Choroid plexus epithelial cell (primary cell): ENCODE results near the gene CTSE.
A peak's percentile ranks its signal among the peaks of the same experiment; 100 is the strongest.

Source experiments
- DNase-seq: peaks from one replicate; pipeline ENCODE4 v3.0.0-alpha.2; 2010; ENCODE audit warnings: low read depth
- H3K4me3 ChIP-seq: 2 replicates; pipeline ENCODE4 v1.5.1; 2011; ENCODE audit warnings: low read depth, mild to moderate bottlenecking, control low read depth, low read length, moderate library complexity
- TF ChIP-seq, protein P1 (sequence below): conservative IDR thresholded peaks from 2 replicates; pipeline ENCODE4 v1.5.1; 2011; ENCODE audit warnings: low read depth, mild to moderate bottlenecking, control low read depth, inconsistent platforms, low read length, moderate library complexity

CTSE gene

DNA sequence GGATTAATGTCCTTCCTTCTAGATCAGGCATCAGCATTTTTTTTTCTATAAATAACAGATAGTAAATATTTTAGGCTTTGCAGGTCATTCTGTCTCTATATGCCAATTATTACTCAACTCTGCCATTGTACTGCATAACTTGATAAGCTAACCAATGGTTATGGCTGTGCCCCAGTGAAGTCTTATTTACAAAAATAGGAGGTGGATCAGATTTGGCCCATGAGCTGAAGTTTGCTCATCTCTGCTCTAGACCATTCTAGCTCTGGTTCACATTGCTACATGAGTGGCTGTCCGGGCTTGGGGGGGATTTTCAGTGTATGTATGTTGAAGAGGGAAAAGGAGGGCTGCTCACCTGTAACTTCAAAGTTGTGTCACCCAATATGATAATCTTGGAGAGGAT lies 30.6 kb downstream of the CTSE start:
- no peak for DNase-seq
- TF ChIP-seq, protein P1, sequence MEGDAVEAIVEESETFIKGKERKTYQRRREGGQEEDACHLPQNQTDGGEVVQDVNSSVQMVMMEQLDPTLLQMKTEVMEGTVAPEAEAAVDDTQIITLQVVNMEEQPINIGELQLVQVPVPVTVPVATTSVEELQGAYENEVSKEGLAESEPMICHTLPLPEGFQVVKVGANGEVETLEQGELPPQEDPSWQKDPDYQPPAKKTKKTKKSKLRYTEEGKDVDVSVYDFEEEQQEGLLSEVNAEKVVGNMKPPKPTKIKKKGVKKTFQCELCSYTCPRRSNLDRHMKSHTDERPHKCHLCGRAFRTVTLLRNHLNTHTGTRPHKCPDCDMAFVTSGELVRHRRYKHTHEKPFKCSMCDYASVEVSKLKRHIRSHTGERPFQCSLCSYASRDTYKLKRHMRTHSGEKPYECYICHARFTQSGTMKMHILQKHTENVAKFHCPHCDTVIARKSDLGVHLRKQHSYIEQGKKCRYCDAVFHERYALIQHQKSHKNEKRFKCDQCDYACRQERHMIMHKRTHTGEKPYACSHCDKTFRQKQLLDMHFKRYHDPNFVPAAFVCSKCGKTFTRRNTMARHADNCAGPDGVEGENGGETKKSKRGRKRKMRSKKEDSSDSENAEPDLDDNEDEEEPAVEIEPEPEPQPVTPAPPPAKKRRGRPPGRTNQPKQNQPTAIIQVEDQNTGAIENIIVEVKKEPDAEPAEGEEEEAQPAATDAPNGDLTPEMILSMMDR: no peak
- no peak overlapping the region for H3K4me3 ChIP-seq

DNA sequence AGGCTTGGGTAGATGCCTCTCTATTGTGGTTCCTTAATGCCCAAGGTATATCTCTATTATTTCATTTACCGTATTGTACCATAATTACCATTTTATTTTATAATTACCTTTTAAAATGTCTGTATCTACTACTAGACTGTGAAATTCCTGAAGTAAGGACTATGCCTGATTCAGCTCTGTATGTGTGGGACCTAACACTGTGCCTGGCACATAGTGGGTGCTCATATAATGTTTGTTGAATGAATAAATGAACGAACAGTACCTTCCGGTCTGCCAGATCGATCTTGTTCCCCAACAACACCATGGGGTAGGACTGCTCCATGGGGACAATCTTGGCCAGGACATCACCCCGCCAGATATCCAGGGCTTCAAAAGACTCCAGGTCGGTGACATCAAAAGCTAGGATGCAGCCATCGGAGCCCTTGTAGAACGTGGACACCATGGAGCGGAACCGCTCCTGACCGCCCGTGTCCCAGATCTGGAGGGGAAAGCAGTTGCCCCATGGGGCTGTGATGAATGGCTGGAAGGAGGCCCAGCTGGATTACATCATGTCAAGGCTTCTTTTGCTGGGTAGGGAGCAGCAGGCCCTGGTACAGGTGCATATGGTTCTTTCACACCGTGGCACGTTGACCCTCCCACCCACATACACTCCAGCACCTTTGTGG lies 31.3 kb downstream of the CTSE start:
- DNase-seq: no peak
- TF ChIP-seq, protein P1: no peak
- H3K4me3 ChIP-seq: no peak overlapping the region

DNA sequence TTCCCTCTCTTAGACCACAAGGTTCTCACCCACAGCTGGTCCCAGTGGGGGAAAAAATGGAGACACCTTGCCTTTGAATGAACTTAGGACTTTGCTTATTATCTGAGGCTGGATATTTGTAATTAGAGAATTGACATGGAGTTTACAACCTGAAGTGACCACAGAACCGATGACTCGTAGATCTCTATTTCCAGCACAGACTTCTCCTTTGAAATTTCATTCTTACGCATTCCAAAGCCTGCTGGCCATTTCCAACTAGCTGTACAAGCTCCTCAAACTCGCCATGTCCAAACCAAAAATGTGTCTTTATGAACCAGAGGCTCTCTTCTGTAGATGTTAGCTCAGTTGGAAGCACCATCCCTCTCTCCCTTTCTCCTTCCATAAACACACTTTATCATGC lies 32.5 kb downstream of the CTSE start:
- H3K4me3 ChIP-seq: no peak overlapping the region
- peak; percentile 48 for DNase-seq
- TF ChIP-seq, protein P1: no peak

DNA sequence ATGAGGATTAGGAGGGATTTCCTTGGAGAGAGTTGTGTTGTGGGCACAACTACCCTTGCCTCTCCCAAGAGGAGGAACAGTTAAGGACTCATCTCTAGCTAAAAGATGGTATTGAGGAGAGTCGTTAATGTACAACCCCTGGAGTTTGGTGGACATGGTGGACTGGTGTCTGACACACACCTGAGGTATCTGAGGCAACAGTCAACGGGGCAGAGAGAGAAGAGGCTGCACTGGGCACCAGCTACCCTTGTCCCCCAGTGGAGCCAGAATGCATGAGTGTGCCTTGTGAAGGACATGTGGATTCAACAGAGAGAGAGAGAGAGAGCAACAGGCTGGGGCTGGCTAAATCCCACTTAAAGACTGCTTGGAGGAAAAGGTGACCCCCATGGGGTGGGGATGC lies 33.5 kb downstream of the CTSE start:
- no peak for DNase-seq
- TF ChIP-seq, protein P1: no peak
- no peak overlapping the region for H3K4me3 ChIP-seq

DNA sequence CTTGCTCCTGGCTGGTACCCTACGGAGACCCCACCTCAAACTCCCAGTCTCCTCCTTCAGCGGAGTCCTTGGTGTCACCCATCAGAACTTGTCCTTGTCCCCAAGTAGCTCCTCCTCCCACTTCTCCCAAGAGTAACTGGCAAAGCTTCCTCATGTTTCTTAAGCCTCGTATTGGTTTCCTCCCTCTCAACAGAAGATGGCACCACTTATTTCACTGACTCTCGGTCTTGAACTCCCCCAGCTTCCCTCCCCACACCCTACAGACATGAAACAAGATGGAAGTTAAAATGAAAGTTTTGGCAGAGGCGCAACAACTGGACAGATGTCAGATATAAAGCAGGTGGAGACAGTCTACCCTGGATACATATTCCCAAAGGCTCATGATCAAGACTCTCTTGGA lies 33.9 kb downstream of the CTSE start:
- H3K4me3 ChIP-seq: no peak overlapping the region
- no peak for DNase-seq
- TF ChIP-seq, protein P1: no peak

DNA sequence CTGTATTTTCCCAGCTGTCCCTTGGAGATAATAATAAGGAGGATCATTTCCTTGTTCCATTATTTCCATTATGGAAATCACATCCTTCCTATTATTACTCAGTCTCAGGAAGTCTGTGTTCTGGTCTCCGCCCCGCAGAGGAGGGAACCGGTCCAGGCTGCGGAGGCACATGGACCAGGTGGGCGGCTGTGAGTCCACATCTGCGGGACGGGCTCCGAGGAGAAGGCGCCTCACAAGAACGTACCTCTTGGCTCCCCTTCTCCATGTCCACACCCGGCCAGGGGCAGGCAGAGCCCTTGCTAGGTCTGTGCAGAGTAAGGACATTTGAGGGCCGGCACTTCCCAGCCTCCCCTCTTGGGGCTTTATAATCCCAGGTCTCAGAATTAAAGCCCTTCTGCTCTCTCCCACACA lies 35.1 kb downstream of the CTSE start:
- H3K4me3 ChIP-seq: no peak overlapping the region
- DNase-seq: no peak
- TF ChIP-seq, protein P1: no peak

DNA sequence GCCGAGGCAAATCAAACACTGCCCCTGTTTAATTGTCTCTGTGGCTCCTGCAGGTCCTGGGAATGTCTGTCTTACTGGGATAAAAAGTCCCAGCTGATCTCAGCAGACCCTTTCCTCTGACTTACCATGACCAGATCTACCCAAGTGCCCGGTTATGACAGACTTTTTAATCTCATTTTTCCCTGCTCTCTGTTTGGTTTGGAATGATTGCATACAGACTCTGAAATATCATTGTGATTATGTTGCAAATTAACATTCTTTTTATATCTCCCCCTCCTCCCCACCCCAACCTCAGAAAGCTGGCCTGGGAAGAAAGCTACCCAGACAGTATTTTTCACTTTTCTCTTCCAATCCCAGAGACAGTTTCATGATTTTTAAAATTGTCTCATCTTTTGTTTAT lies 36.8 kb downstream of the CTSE start:
- TF ChIP-seq, protein P1: no peak
- DNase-seq: no peak
- no peak overlapping the region for H3K4me3 ChIP-seq
